GM10847 (cell line): ENCODE results near the gene IRX5.

Experiments
- POLR2A ChIP-seq: IDR thresholded peaks from 2 replicates; pipeline ENCODE4 v1.6.1; 2011; ENCODE audit not compliant: insufficient read length; ENCODE audit errors: extremely low read depth

Gene IRX5

DNA sequence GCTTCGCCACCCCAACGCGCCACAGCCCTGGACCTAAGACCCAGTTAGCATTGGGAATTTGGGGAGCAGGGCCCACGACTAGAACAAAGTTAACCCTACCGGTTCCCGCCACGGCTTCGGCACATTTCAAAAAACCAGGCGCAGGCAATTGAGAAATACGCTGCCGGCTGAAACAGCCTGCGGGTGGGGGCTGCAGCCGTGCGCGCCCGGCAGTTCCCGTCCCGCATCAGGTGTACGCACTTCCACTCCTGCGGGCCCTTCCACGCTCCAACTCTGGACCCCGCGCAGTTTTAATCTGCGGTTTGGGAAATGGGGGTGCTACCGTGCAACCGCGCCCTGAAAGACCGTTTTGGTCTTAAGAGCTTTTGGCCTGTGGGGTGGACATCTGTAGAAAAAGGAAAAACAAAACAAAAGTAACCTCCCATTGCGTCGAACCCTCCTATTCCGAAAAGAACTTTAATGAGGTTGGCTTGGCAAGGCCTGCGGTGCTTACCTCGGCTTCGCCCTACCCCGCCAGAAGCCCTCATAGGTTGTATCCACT is 7.1 kb downstream of the IRX5 start:
- no peak for TF ChIP-seq POLR2A

DNA sequence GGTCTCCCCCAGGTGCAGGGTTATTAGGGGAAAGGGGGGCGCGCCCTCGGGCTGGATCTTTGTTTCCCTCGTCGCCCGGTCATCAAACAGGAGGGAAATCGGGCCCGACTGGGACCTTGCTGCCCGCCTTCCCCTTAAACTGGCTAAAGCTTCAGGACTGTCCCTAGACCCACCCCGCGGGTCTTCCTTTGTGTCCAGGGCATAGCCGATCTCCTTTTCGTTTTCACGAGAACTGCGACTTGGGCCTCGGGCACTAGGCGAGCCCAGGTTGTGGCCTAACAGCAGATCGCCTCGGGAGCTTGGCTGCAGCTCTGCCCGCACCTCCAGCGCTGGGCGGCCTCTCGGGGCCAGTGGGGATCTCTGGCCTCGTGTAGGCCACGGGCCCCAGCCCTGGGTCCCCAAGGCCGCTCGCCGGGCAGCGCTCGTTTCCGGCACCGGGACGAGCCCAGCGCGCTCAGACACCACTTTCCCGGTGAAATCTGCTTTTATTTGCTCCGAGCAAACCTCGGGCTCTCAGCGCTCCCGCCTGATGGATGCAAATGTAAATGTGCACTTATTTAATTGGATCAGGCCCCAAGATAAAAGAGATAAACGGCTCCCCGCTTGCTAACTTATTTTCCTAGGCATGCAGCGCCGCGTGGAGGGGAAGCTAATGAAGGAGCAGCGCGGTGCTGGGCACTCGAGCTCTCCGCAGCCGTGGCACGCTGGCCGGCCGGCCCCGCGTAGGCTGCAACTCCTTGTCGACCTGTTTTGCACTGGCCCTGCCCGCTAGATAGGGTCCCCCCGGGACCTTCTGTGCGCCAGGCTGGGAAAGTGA is 7.8 kb downstream of the IRX5 start:
- no peak for TF ChIP-seq POLR2A

DNA sequence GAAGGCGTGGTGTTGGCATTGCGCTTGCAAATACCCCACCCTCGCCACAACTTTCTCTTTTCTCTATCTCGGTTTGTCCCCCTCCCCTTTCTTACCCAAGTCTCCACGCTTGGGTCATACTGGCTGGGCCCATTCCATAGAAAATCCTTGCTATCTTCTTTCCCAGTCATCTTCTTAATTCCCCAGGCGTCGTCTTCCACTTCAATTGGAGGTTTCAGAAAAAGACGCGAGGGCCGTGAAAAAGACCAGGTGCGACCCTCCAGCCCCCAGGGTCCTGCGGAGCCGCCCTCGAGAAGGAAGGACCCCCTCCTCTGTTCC is 8.3 kb downstream of the IRX5 start:
- no peak for TF ChIP-seq POLR2A

DNA sequence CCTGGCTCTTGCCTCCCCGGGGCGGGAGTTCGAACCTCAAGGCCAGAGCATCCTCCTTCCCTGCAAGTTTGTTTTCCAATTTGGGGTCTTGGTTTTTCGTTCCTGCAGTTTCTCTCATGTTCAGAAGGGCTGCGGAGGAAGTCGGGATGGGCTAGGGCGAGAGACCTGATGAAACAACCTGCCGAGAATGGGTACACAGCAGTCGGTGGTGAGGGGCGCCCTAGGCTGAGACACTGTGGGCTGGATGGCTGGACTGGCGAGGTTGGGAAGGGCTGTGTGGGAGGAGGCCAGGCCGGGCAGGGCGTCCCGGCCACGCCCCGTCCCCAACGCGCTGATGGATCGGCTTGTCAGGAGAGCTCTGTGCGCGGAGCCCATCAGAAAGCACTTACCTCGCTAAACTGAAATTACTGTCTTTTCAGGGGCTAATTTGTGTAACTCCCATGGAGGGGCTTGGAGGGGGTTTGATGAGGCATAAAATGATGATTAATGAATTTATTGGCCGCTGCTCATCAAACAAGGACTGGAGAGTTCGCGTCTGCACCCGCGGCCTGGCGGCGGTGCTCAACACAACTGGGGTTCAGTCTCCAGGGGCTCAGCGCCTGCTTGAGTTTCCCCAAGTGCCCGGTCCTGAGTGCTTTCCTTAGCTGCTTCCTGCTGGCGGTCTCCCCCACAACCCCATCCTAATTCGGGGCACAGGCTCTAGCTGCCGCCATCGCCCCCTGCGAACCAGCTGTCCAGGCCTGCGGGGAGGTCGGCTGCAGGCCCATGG is 9.0 kb downstream of the IRX5 start:
- no peak for TF ChIP-seq POLR2A

DNA sequence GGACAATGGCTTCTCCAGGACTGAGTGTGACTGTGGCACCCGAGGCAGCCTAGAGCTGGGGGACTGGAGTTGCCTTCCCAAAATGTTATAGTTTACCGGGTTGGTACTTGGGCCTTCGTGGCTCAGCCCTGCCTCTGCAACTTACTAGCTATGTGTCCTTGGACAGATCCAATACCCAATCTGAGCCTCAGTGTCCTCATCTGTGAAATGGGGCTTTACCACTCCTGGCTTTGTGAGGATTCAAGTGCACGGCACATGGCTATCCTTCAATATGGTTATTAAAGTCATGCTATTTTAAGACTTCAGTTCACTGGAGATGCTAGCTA is 9.6 kb downstream of the IRX5 start:
- no peak for TF ChIP-seq POLR2A

DNA sequence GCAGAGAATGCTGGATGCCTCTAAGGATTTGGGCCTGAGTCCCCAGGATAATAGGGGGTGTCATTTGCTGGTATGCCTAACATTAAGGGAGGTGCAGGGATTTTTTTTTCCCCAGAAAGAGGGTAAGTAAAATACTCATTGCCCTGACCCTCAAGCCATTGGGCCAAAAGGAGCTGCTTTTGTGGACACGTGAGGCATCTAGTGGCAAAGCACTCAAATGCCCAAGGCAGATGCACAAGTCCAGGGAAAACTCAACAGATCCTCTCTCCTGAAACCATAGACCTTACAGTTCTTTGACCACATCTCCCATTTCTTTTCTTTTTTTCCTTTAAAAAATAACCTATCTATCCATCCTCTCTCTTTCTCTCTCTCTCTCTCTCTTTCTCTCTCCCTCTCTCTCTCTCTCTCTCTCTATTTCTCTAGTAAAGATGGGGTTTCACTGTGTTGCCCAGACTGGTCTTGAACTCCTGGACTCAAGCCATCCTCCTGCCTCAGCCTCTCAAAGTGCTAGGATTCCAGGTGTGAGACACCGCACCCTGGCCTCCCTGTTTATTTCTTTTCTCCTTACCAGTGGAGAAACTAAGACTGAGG is 11.8 kb downstream of the IRX5 start:
- no peak for TF ChIP-seq POLR2A

DNA sequence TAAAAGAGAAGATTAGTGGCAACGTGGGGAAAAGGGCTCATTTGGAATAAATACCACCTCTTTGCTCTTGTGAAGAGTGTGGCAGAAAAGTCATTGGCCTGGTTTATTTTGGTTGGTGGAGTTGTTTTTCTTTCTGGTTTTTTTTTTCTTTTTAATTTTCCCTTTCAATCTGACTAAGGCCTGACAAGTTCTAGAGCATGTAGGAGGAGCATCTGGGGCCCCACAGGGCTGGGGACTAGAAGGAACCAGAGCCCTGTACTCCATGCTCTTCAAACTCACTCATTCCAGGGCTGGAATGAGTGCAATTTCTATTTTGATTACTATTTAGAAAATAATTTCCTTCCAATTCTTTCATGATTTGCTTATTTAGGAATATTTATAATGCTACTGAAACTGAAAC is 13.3 kb downstream of the IRX5 start:
- TF ChIP-seq POLR2A = no peak

DNA sequence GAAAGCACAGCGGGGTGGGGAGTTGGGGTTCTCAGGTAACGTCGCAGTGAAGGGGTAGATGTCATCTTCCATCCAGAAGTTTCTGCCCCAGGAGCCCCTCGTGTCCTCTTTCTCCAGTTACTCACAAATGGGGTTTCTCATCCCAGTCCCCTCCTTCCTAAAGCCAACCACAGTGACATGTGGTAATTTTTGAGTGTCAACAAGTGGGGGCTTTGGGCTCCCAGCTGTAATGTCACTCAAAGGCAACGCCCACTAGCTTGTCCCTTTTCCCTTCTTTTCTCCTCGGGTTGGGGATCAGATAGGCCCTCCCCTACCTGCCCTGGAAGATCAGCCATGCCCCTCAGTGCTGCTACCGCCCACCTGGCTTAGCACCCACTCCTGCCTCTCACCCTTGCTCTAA is 14.4 kb downstream of the IRX5 start:
- no peak for TF ChIP-seq POLR2A

DNA sequence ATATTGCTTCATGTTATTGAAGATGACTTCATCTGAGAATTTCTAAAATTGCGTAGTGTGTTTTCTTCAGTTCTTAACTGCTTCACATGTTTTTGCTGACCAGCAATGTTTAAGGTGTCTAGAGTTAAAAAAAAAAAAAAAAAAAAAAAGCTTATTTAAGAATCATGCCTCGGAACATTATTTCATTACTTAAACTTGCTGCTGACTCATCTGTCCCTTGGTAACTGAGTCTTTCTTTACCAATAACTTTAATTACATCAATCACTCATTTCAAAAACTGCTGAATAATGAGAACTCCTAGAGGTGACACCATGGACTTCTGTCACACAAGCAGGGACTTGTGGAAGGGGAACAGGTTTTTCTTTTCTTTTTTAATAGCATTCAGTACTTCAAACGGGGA is 16.2 kb downstream of the IRX5 start:
- no peak for TF ChIP-seq POLR2A

DNA sequence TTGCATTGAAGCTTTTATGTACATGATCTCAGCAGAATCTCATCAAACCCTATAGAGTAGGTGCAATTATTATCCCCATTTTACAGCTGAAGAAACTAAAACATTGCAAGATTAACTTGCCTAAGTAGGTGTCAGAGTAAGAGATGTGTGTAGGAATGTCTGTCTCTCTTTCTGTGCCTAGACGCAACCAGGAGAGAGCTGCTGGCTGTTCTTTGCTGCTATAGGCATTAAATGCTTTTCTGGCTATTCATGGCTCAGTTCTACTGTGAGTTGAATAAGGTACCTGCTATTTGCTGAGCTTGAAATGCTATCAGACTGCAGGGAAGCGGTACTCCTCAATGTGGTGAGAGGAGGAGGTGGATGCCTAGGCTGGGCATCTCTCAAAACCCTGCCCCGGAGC is 17.0 kb downstream of the IRX5 start:
- no peak for TF ChIP-seq POLR2A

DNA sequence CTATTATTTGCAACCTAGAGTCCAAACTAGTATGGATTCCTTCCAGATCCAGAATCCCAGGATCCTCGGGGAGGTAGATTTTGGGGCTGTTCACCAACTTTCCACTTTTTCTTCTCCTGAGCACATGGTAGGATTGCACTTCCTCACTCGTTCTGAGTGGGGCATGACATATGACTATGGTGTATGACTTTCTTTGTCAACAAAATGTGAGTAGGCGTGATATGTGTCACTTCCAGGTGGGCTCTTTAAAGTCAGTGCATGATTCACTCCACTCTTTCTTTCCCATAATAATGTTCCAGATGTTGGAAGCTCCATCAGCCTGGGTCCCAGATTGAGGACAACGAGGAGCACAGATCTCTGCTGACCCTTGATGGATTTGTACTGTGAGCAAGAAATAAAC is 21.5 kb downstream of the IRX5 start:
- TF ChIP-seq POLR2A = no peak

DNA sequence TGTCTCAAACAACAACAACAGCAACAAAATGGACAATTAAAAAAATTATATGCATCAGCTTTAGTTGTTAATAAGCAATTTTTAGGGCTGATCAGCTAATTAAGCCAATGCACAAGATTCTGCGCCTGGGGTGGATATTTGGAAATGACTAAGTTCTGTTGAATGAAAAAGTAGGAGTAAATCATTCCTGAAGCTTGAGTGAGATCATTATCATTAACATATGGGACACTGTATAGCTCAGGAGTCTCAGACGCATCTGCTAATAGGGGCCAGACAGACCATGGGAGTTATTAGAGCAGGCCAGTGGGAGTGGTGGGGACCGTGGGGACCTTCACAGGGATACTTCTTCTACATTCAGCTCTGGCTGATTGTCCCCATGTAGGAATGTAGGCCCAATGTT is 22.8 kb downstream of the IRX5 start:
- TF ChIP-seq POLR2A = no peak

DNA sequence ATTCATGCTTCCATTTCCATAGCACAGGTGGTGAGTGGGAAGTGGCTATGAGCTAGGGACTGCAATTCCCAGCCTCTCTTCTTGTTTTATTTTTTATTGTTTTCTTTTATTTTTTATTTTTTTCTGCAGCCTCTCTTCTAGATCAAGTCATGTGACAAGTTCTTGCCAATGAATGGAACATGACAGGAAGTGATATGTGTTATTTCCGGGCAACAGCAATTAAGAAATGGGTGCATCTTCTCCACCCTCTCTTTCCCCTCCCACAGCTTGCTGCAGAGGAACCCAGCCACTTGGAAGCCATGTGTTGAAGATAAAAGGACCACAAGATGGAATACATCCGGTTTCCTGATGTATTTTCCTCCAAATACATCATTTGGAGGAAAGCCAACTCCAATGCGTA is 23.6 kb downstream of the IRX5 start:
- no peak for TF ChIP-seq POLR2A

DNA sequence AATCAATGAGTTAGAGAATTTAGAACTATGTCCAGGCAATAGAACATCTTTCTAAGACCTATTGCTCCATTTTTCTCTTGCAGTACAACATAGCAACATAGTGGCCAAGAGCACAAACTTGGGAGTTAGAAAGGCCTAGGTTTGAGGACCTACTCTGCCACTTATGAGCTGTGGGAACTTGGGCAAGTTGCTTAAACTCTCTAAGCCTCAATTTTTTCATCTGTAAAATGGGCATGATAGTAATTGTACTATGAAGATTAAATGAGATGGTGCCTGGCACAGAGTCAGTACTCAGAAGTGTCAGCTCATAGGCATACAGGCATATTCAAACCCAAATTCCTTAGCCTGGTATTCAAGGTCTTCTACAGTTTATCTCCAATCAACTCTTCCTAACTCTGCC is 25.1 kb downstream of the IRX5 start:
- TF ChIP-seq POLR2A = no peak

DNA sequence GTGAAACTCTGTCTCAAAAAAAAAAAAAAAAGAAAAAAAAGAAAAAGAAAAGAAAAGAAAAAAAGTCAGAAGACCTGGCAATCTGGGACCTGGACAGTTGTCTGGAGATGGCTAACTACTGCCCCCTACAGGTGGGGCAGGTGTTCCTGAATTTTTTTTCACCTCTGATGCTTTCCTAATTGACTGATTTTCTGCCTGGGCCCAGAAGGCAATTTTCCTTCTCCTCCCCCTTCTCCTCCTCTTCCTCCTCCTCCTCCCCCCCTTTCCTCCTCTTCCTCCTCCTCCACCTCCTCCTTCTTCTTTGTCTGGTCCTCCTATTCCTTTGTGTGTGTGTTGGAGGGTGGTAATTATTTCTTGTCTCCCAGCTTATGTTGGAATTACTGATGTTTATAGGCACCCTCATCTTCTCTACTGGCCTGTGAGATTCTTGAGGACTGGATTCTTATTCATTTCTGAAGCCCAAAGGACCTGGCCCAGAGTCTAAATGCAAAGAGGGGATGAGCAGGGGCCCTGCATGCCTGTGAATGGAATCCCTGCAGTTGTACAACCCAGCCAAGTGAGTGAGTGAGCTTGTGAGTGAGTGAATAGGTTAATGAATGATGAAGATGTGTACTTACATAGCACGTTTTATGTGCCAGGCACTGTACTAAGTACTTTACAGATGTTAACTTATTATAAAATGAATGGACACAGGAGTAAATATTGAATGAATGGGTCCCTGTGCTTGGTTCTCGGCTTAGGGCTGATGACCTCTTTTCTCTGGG is 26.9 kb downstream of the IRX5 start:
- no peak for TF ChIP-seq POLR2A
